ENCODE measurements around the gene ZC3H10.

Gene ZC3H10

GRCh38 chr12:56110571-56110970 lies 7.5 kb upstream of the ZC3H10 start:
- TF ChIP-seq GATA1 (IDR thresholded peaks at IDR 0.05; ENCODE audit: low read depth, low read length): no peak
- no peak for TF ChIP-seq POLR2A (IDR thresholded peaks at IDR 0.05; ENCODE audit: low read length)
- DNase-seq: no peak

GRCh38 chr12:56114084-56114483 lies 4.0 kb upstream of the ZC3H10 start:
- no peak for TF ChIP-seq GATA1 (IDR thresholded peaks at IDR 0.05; ENCODE audit: low read depth, low read length)
- no peak for TF ChIP-seq POLR2A (IDR thresholded peaks at IDR 0.05; ENCODE audit: low read length)
- no peak for DNase-seq

GRCh38 chr12:56115329-56115728 lies 2.7 kb upstream of the ZC3H10 start:
- no peak for DNase-seq
- TF ChIP-seq POLR2A (IDR thresholded peaks at IDR 0.05; ENCODE audit: low read length): no peak
- TF ChIP-seq GATA1 (IDR thresholded peaks at IDR 0.05; ENCODE audit: low read depth, low read length): no peak

- TF ChIP-seq POLR2A (IDR thresholded peaks at IDR 0.05; ENCODE audit: low read length) (peak; percentile 100), GATA1 (IDR thresholded peaks at IDR 0.05; ENCODE audit: low read depth, low read length) (no peak)
- peak; percentile 96 to 98 for DNase-seq
Measured at GRCh38 chr12:56116267-56117081, 1.6 kb upstream of the ZC3H10 start, which contains the start of gene RPL41. RPL41 (plus strand) TSS chr12:56116633.

GRCh38 chr12:56117082-56117706 lies 872 bp upstream of the ZC3H10 start:
- DNase-seq: peak in 1 of 2 experiments; percentile 56

GRCh38 chr12:56118688-56119357 lies 757 bp downstream of the ZC3H10 start:
- DNase-seq: no peak
- TF ChIP-seq POLR2A (IDR thresholded peaks at IDR 0.05; ENCODE audit: low read length) (no peak), GATA1 (IDR thresholded peaks at IDR 0.05; ENCODE audit: low read depth, low read length) (no peak)

GRCh38 chr12:56119361-56119796 lies 1.3 kb downstream of the ZC3H10 start:
- peak; percentile 86 to 90 for DNase-seq
- TF ChIP-seq GATA1 (IDR thresholded peaks at IDR 0.05; ENCODE audit: low read depth, low read length): no peak
- no peak for TF ChIP-seq POLR2A (IDR thresholded peaks at IDR 0.05; ENCODE audit: low read length)

- DNase-seq: no peak
- TF ChIP-seq GATA1 (IDR thresholded peaks at IDR 0.05; ENCODE audit: low read depth, low read length) (no peak), POLR2A (IDR thresholded peaks at IDR 0.05; ENCODE audit: low read length) (no peak)
Measured at GRCh38 chr12:56120158-56120846, 2.2 kb downstream of the ZC3H10 start.

GRCh38 chr12:56121204-56121870 lies 3.3 kb downstream of the ZC3H10 start:
- no peak for DNase-seq
- TF ChIP-seq GATA1 (IDR thresholded peaks at IDR 0.05; ENCODE audit: low read depth, low read length) (no peak), POLR2A (IDR thresholded peaks at IDR 0.05; ENCODE audit: low read length) (no peak)

- TF ChIP-seq POLR2A (IDR thresholded peaks at IDR 0.05; ENCODE audit: low read length) (no peak), GATA1 (IDR thresholded peaks at IDR 0.05; ENCODE audit: low read depth, low read length) (no peak)
- no peak for DNase-seq
Measured at GRCh38 chr12:56122637-56123036, 4.6 kb downstream of the ZC3H10 start.

- no peak for DNase-seq
- TF ChIP-seq POLR2A (IDR thresholded peaks at IDR 0.05; ENCODE audit: low read length) (no peak), GATA1 (IDR thresholded peaks at IDR 0.05; ENCODE audit: low read depth, low read length) (no peak)
Measured at GRCh38 chr12:56124133-56124532, 6.1 kb downstream of the ZC3H10 start.

GRCh38 chr12:56126732-56127239 lies 8.7 kb downstream of the ZC3H10 start:
- TF ChIP-seq GATA1 (IDR thresholded peaks at IDR 0.05; ENCODE audit: low read depth, low read length) (no peak), POLR2A (IDR thresholded peaks at IDR 0.05; ENCODE audit: low read length) (no peak)
- DNase-seq: peak; percentile 79 to 86

GRCh38 chr12:56127485-56127887 lies 9.4 kb downstream of the ZC3H10 start:
- DNase-seq: no peak
- TF ChIP-seq POLR2A (IDR thresholded peaks at IDR 0.05; ENCODE audit: low read length) (no peak), GATA1 (IDR thresholded peaks at IDR 0.05; ENCODE audit: low read depth, low read length) (no peak)

Data from erythroblast (primary cell).